ENCODE data around the gene BSCL2.
"Not testable (repeated sequence)": the region's sequence is repeated elsewhere in the genome, so short reads cannot be mapped to it uniquely, and the experiment has no call there.

Gene BSCL2

GRCh38 chr11:62707277-62707861 is at the start of gene BSCL2, which contains the start of gene GNG3:
Gene BSCL2, minus strand, starts transcription at chr11:62707424. Its CDS starts 229 bp downstream, at chr11:62707195.
Gene GNG3, plus strand, starts transcription at chr11:62707676. Its CDS starts 620 bp downstream, at chr11:62708296.
- no peak for DNase-seq

- no peak for DNase-seq
Observed at GRCh38 chr11:62755086-62755615, 47.9 kb upstream of the BSCL2 start.

GRCh38 chr11:62753736-62754603 is 46.7 kb upstream of the BSCL2 start, which contains the start of gene ZBTB3:
Gene ZBTB3, minus strand, starts transcription at chr11:62754160. Its CDS starts 496 bp downstream, at chr11:62753664.
- peak; percentile 99 for DNase-seq

- DNase-seq, result no peak
Observed at GRCh38 chr11:62752994-62753735, 45.9 kb upstream of the BSCL2 start.

- no peak for DNase-seq
Observed at GRCh38 chr11:62752177-62752785, 45.1 kb upstream of the BSCL2 start.

GRCh38 chr11:62749931-62750330 is 42.7 kb upstream of the BSCL2 start:
- not testable (repeated sequence) for DNase-seq

GRCh38 chr11:62747475-62748160 is 40.4 kb upstream of the BSCL2 start:
- no peak for DNase-seq

GRCh38 chr11:62737196-62737595 is 30.0 kb upstream of the BSCL2 start:
- no peak for DNase-seq

GRCh38 chr11:62732830-62733229 is 25.6 kb upstream of the BSCL2 start:
- no peak for DNase-seq

GRCh38 chr11:62730076-62730475 is 22.9 kb upstream of the BSCL2 start:
- DNase-seq, result not testable (repeated sequence)

GRCh38 chr11:62728171-62728988 is 21.2 kb upstream of the BSCL2 start, which contains the start of gene TTC9C:
Gene TTC9C, plus strand, starts transcription at chr11:62728486. Its CDS starts 363 bp downstream, at chr11:62728849.
- peak; percentile 86 for DNase-seq

GRCh38 chr11:62727872-62728170 is 20.6 kb upstream of the BSCL2 start:
- peak; percentile 100 for DNase-seq

GRCh38 chr11:62727165-62727871 is 20.1 kb upstream of the BSCL2 start, which contains the start of gene HNRNPUL2:
Gene HNRNPUL2, minus strand, starts transcription at chr11:62727457. Its CDS starts 301 bp downstream, at chr11:62727156.
- DNase-seq, result peak; percentile 100

- no peak for DNase-seq
Observed at GRCh38 chr11:62726915-62727164, 19.6 kb upstream of the BSCL2 start.

GRCh38 chr11:62726156-62726914 is 19.1 kb upstream of the BSCL2 start:
- no peak for DNase-seq

- DNase-seq, result no peak
Observed at GRCh38 chr11:62725646-62726045, 18.4 kb upstream of the BSCL2 start.

GRCh38 chr11:62724171-62724570 is 16.9 kb upstream of the BSCL2 start:
- DNase-seq, result no peak

GRCh38 chr11:62721994-62722393 is 14.8 kb upstream of the BSCL2 start:
- no peak for DNase-seq

- no peak for DNase-seq
Observed at GRCh38 chr11:62719302-62719978, 12.2 kb upstream of the BSCL2 start.
